Measurements from ENCODE around the gene ADGRL3.

- TF ChIP-seq POLR2AphosphoS5 (IDR thresholded peaks at IDR 0.05), result no peak
- no peak for TF ChIP-seq POLR2A (IDR thresholded peaks at IDR 0.05)
- TF ChIP-seq CTCF (IDR thresholded peaks at IDR 0.05), result no peak
These were observed 180.7 kb downstream of the ADGRL3 start for GRCh38 chr4:61380865-61381264.
